OCI-LY1 (cell line): ENCODE results near the gene TMEM255A.

Experiments used
- EZH2 ChIP-seq: fragments of 200-600 bp; sonication (generic), shearing (Covaris generic); IDR thresholded peaks from 2 replicates; pipeline ENCODE4 v1.8.0; 2017; ENCODE audit warnings: borderline replicate concordance, mixed run types, mild to moderate bottlenecking, antibody characterized with exemption, low read length, moderate library complexity, mixed read lengths
- TF ChIP-seq, protein P1 (sequence below): fragments of 200-600 bp; sonication (generic), shearing (Covaris generic); IDR thresholded peaks from 2 replicates; pipeline ENCODE4 v1.5.1; 2017; ENCODE audit warnings: mild to moderate bottlenecking, antibody characterized with exemption, low read length, moderate library complexity, mixed read lengths

DNA sequence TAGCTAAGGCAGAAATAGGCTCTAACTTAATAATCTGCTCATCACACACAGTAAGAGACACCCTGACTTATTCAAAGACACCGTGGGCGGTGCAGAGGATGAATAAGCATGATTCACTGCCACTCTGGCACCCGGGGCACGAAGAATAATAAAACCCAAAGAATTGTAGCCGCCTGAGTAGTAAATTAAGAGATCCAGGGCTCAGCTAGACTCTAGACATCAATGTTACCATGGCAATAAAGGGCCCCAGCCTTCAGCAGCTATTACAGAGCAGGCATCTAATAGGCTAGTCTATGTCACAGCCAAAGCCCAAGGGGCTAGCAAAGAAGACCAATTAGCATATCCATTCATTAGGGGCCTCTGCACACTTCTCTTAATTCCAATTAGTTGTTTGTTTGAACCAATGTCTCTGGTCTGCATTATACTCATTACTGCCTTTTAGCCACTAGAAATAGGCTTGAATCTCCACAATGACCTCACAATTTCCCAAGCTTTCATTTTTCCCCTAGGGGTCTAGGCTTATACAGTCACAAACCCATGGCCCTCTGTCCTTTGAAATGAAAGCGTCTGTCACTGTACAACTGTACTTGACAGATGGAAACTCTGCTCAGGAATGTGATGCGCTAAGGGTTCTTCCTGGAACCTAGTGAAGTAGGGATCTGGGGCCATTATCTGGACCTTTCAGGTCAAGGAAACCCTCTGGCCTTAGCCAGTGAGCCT, 47.6 kb upstream of the TMEM255A start:
- TF ChIP-seq, protein P1, sequence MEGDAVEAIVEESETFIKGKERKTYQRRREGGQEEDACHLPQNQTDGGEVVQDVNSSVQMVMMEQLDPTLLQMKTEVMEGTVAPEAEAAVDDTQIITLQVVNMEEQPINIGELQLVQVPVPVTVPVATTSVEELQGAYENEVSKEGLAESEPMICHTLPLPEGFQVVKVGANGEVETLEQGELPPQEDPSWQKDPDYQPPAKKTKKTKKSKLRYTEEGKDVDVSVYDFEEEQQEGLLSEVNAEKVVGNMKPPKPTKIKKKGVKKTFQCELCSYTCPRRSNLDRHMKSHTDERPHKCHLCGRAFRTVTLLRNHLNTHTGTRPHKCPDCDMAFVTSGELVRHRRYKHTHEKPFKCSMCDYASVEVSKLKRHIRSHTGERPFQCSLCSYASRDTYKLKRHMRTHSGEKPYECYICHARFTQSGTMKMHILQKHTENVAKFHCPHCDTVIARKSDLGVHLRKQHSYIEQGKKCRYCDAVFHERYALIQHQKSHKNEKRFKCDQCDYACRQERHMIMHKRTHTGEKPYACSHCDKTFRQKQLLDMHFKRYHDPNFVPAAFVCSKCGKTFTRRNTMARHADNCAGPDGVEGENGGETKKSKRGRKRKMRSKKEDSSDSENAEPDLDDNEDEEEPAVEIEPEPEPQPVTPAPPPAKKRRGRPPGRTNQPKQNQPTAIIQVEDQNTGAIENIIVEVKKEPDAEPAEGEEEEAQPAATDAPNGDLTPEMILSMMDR, result no peak
- no peak for TF ChIP-seq EZH2
